CD4-positive, alpha-beta T cell (primary cell): ENCODE measurements around the gene SPECC1L. TPM values are rescaled to one million over a fixed set of nuclear protein-coding genes. Genes with fewer than 3 reads are reported as not detected.
A peak's percentile ranks its signal among the peaks of the same experiment; 100 is the strongest.

Experiments
- ATAC-seq: fragments of 200-7000 bp; cut with Tn5 transposase; one replicate; pipeline ENCODE4 v1.10.0; 2022; ENCODE audit warnings: mild to moderate bottlenecking; ENCODE audit not compliant: poor library complexity
- CTCF ChIA-PET: fragments of 350-600 bp; sonication (Branson Sonifier 250); formaldehyde crosslinking; loops from one replicate; lab custom pipeline; 2021; ENCODE audit warnings: antibody characterized with exemption, inconsistent platforms; lab: Charles Lee
- POLR2A ChIA-PET: fragments of 350-600 bp; sonication (Branson Sonifier 250); formaldehyde crosslinking; loops from one replicate; lab custom pipeline; 2021; ENCODE audit warnings: antibody characterized with exemption, inconsistent platforms; lab: Charles Lee
- DNase-seq, 14 experiments: peaks; one replicate each; pipeline ENCODE4 v3.0.0-alpha.2; 2013 to 2020; ENCODE audit warnings: mixed read lengths in 2 of 14
- H3K27ac ChIP-seq, 2 donors: one replicate each; pipeline versions ENCODE4 v1.5.1 to v1.7.0; 2013; ENCODE audit warnings: low read length in 2 of 2, low read depth in 1 of 2, mild to moderate bottlenecking in 1 of 2
- H3K27me3 ChIP-seq, 2 experiments: 1 replicate in 1 of 2; 2 replicates in 1 of 2; pipeline versions ENCODE4 v1.6.1 to v1.7.0; 2013; ENCODE audit warnings: low read length in 2 of 2, control low read depth in 1 of 2, mild to moderate bottlenecking in 1 of 2, moderate library complexity in 1 of 2; ENCODE audit not compliant: insufficient read depth in 2 of 2, control insufficient read depth in 1 of 2
- H3K36me3 ChIP-seq: one replicate; pipeline ENCODE4 v1.6.1; 2013; ENCODE audit warnings: low read length, control low read depth; ENCODE audit not compliant: insufficient read depth
- H3K4me1 ChIP-seq: one replicate; pipeline ENCODE4 v1.6.1; 2013; ENCODE audit warnings: low read length, control low read depth; ENCODE audit not compliant: insufficient read depth
- H3K4me3 ChIP-seq: one replicate; pipeline ENCODE4 v1.5.1; 2013; ENCODE audit warnings: mild to moderate bottlenecking, low read length, moderate library complexity
- H3K9me3 ChIP-seq, 2 experiments: 1 replicate in 1 of 2; 2 replicates in 1 of 2; pipeline versions ENCODE4 v1.6.1 to v1.7.0; 2013; ENCODE audit warnings: low read length in 2 of 2, mild to moderate bottlenecking in 2 of 2, control low read depth in 1 of 2, moderate library complexity in 1 of 2; ENCODE audit not compliant: control insufficient read depth in 1 of 2, insufficient read depth in 1 of 2
- H3K27ac Mint-ChIP-seq: one replicate; pipeline ENCODE4 v1.8.0; 2020; ENCODE audit warnings: mixed read lengths
- H3K27me3 Mint-ChIP-seq: one replicate; pipeline ENCODE4 v1.8.0; 2021; ENCODE audit warnings: mixed read lengths
- H3K36me3 Mint-ChIP-seq: one replicate; pipeline ENCODE4 v1.8.0; 2021; ENCODE audit warnings: low read depth, mixed read lengths
- H3K4me1 Mint-ChIP-seq: one replicate; pipeline ENCODE4 v1.8.0; 2021; ENCODE audit warnings: low read depth, mixed read lengths
- H3K4me3 Mint-ChIP-seq: one replicate; pipeline ENCODE4 v1.8.0; 2020; ENCODE audit warnings: mild to moderate bottlenecking, mixed read lengths
- H3K9me3 Mint-ChIP-seq: one replicate; pipeline ENCODE4 v1.8.0; 2020; ENCODE audit warnings: mixed read lengths
- intact Hi-C, 2 experiments: fragments of 100-400 bp; cut with DNase I in 1 of 2; cut with micrococcal nuclease in 1 of 2; formaldehyde crosslinking; loops; one replicate each; pipeline versions ENCODE4 v1.15.1 to v1.9.0; 2023 to 2025; cut with DNase I, micrococcal nuclease
- total RNA-seq, 174 experiments: library from RNA in 2 of 174; stranded (reverse) in 2 of 174; gene quantifications; one replicate each; pipeline ENCODE4 v1.2.3 and lab custom pipeline; 2021 to 2026
- TF ChIP-seq, protein P1 (sequence below): fragments of 200-600 bp; IDR thresholded peaks from one replicate; pipeline ENCODE4 v1.8.0; 2022; ENCODE audit warnings: antibody characterized with exemption, mild to moderate bottlenecking

The SPECC1L gene
- total RNA-seq, 2 experiments from 2014 or later: 27.5 to 31.8 TPM

DNA sequence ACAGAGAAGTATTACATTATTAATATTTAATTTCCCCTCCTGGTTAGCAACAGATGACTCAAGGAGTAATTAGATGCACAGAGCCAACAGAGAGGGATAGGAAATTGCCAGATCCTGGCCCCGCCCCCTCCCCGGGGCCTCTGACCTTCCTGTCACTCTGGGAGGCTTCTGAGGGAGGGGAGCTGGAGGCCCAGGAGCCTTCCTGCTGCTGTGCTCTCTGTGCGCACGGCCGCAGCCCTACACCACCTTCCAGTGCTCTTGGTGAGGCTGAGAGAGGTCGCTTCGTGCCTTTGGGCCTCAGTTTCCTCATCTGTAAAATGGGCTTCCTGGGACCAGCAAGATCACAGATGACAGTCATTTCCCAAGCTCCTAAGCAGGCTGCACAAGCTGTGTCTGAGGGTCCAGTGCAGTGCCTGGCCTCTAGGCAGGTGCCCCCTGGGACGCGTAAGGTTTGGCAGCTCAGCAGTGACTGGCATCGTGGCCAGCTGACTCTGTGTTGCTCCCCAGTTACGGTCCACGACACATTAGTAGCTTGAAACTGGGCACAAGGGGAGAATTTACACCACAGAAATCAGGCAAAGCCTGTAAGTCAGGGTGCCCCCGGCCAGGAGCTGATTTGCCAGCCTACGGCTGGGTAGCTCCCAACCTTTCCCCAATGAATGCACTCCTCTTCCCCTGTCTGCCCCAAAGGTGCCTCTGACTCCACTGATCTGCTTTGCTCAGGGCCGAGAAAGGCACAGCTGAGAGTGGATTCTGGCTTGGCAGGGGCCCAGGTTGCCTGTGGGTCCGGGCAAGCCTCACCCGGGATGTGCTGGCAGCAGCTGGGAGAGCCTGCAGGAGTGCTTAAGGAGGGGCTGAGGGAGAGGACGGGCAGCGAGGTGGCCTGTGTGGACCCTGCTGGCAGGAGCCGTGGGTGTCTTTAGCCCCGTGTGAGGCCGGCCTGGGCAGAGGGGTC, 159.1 kb downstream of the SPECC1L start:
- Histone ChIP-seq H3K36me3 (peaks cover 17% of the 10 kb centered on the region), H3K4me1 (peaks cover 96% of the 10 kb centered on the region), H3K27me3 (no peaks in the 10 kb centered on the region), H3K4me3 (peak overlapping the region; percentile 70), H3K9me3 (no peaks in the 10 kb centered on the region), H3K27ac (peak overlapping the region; percentile 57 to 98)
- ATAC-seq: peak; percentile 6
- peak overlapping the region; percentile 92 for H3K27ac Mint-ChIP-seq
- no peaks in the 10 kb centered on the region for H3K9me3 Mint-ChIP-seq
- H3K36me3 Mint-ChIP-seq: peaks cover 31% of the 10 kb centered on the region
- TF ChIP-seq, protein P1, sequence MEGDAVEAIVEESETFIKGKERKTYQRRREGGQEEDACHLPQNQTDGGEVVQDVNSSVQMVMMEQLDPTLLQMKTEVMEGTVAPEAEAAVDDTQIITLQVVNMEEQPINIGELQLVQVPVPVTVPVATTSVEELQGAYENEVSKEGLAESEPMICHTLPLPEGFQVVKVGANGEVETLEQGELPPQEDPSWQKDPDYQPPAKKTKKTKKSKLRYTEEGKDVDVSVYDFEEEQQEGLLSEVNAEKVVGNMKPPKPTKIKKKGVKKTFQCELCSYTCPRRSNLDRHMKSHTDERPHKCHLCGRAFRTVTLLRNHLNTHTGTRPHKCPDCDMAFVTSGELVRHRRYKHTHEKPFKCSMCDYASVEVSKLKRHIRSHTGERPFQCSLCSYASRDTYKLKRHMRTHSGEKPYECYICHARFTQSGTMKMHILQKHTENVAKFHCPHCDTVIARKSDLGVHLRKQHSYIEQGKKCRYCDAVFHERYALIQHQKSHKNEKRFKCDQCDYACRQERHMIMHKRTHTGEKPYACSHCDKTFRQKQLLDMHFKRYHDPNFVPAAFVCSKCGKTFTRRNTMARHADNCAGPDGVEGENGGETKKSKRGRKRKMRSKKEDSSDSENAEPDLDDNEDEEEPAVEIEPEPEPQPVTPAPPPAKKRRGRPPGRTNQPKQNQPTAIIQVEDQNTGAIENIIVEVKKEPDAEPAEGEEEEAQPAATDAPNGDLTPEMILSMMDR: no peak
- peak overlapping the region; percentile 88 for H3K4me3 Mint-ChIP-seq
- peak in 12 of 14 experiments; percentile 26 to 84 (median 60) for DNase-seq
- H3K27me3 Mint-ChIP-seq: no peaks in the 10 kb centered on the region
- CTCF ChIA-PET: interaction anchor here (1.3 kb wide), 1 partner anchor 73 kb away, joined by 3 read pairs; no protein-coding TSS in a partner anchor
- POLR2A ChIA-PET: interaction anchor here (1.2 kb wide), 1 partner anchor 73 kb away, joined by 4 read pairs; no protein-coding TSS in a partner anchor
- intact Hi-C loops: loop anchor here (2.0 to 10.0 kb wide), 5 partner anchors 38 to 635 kb away; no protein-coding TSS in a partner anchor
- peaks cover 92% of the 10 kb centered on the region for H3K4me1 Mint-ChIP-seq

DNA sequence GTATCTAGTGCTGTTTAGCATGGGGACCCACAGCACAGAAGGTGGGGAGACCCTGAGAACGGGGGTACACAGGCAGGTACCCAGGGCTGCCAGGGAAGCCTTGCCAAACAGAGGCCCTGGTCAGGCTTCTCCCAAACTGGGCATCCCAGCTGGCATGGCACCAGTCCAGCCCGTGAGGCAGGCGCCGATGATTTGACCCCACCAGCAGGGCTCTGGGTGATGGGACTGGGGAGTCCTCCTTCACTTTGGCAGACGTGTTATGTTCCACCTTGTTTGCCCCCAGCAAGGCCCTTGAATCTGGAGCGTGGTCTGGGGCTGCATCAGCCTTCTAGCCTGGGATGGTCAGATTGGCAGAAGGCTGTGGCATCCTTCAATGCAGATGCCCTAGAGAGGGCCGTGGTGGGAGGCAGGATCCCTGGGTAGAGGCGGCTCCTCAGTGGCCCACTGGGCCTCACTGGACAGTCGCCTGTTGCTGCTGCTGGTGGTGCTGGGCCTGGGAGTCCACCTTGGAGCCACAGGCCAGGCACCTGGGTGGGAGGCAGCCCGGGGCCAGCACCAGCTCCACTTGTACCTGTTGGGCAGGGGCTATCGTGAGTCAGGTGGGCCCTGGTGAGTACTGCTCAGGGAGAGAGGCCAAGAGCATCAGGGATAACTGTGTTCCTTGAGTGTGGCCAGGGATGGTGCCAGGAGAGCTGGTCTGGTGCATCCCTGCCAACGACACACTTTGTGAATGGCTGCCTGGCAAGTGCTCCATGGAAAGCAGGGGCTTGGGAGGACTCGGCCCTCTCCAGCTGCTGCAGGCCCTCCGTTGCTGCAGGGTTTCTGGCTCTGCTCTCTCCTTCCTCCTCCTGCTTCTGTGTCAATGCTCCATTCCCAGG, 160.0 kb downstream of the SPECC1L start:
- peak overlapping the region; percentile 92 for H3K27ac Mint-ChIP-seq
- peaks cover 97% of the 10 kb centered on the region for H3K4me1 Mint-ChIP-seq
- Histone ChIP-seq H3K36me3 (peaks cover 27% of the 10 kb centered on the region), H3K27me3 (no peaks in the 10 kb centered on the region), H3K4me3 (no peak overlapping the region), H3K4me1 (peaks cover 97% of the 10 kb centered on the region), H3K9me3 (no peaks in the 10 kb centered on the region), H3K27ac (peak overlapping the region; percentile 58 to 98)
- TF ChIP-seq, protein P1: no peak
- no peaks in the 10 kb centered on the region for H3K9me3 Mint-ChIP-seq
- H3K4me3 Mint-ChIP-seq: peak overlapping the region; percentile 88
- ChIA-PET CTCF (no interaction called here), POLR2A (interaction anchor here (1.2 kb wide), 1 partner anchor 72 kb away, joined by 4 read pairs; no protein-coding TSS in a partner anchor)
- no peaks in the 10 kb centered on the region for H3K27me3 Mint-ChIP-seq
- intact Hi-C loops: loop anchor here in 1 of 2 experiments (10.0 kb wide), 1 partner anchor 516 kb away; no protein-coding TSS in a partner anchor
- H3K36me3 Mint-ChIP-seq: peaks cover 36% of the 10 kb centered on the region
- no peak for ATAC-seq
- no peak for DNase-seq
